HS-5 (cell line): ENCODE measurements around the gene NR3C2.
"Not testable (repeated sequence)": the region's sequence is repeated elsewhere in the genome, so short reads cannot be mapped to it uniquely, and the experiment has no call there.

Experiments
- DNase-seq: peaks from one replicate; pipeline ENCODE4 v3.0.0-alpha.2; 2012; ENCODE audit warnings: low read depth

The NR3C2 gene

DNA sequence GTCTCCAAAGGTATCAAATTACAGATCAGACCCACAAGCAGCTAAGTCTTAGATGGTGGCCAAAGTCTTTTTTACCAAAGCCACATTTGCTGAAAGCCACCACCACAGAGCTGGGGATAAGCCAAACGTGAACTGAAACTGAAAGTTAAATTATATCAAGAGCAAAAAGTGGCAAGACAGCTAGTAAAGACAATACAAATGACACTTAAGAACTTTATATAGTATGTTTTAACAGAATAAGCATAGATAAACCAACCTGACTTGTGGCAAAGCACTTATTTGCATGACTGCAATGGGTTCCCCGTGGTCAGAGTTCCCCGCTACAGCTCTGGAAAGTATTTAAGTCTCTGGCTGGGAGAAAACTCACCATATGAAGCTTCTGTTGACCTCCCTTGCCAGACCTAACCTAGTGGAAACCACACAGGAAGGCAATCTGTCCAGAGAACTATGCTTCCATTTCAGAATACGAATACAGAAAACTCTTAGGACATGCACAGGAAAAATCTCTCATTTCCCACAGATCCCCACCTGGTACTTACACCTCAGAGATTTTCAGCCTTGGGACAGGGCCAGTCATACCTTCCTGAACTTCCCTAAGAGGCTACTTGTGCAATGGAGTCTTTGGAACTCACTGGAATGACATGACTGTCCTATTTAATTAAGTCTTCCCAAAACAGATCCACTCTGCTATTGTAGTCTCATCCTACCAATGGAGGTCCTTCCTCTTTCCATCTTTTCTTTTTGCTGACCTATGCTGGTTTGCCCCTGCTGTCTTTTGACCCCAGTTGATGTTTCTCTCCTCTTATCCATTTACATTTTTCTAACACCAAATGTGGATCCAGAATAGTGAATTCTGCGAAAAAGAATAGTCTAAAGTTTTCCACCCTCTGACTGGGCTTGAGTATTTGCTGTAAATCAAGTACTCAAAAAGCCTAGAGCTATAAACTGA, 225.1 kb downstream of the NR3C2 start:
- no peak for DNase-seq

DNA sequence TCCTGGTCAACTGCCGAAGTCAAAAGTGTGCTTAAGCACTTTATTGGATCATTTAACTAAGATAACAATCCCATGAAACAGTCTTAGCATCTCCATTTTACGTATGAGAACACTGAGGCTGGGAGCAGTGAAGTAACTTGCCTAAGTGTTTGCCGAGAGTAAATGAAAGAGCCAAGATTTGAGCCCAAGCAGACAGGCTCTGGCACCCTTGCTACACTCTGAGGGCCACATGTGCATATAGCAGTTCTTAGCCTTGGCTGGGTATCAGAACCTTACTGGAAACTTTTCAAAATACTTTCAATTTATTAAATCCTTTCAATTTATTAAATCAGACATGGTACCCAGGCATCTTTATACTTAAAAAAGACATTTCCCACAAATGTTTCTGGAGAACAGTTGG, 225.9 kb downstream of the NR3C2 start:
- DNase-seq, result no peak

DNA sequence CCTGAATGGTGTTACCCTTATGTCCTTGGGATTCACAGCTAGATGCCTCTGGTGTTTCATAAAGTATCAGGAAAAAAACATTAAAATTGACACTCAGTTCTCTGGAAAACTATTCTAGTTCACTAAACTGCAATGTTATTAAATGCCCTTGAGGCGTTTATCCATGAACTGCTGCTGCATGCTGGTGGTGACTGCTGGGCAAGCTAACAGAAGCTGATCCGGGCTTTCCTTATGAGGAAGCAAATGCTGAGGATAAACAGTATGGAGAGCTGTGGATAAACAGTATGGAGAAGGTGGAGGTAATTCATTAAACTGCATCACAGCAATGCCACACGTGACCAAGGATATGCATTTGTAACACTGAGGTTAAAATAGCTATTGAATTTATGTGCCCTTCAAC, 227.0 kb downstream of the NR3C2 start:
- DNase-seq, result no peak

DNA sequence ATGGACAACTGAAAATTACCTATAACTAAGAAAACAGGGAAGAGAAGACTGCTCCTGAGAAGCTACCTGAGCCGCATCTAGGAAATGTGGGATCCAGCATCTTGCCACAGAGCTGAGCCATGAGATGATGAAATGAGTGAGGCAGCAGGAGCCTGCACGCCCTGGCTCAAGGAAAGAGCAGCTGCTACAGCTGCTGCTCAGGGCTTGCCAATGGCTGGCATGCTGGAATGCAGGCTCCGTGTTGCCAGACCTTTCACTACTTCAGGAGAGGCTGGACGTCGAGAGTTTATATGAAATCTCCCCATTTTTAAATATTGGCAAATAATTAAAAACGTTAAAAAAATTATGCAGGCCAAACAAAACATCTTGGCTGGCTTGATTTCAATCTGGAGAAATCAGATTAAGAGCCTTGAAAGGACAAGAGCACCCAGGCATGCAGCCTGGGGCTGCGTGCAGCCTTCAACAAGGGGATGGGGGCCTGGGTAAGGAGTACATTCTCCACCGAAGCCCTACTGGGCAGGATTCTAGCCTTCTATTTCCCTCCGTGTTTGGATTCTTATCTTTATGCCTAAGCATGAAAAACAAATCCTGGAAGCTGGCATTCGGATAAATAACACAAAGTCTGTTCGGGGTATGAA, 227.6 kb downstream of the NR3C2 start:
- no peak for DNase-seq

DNA sequence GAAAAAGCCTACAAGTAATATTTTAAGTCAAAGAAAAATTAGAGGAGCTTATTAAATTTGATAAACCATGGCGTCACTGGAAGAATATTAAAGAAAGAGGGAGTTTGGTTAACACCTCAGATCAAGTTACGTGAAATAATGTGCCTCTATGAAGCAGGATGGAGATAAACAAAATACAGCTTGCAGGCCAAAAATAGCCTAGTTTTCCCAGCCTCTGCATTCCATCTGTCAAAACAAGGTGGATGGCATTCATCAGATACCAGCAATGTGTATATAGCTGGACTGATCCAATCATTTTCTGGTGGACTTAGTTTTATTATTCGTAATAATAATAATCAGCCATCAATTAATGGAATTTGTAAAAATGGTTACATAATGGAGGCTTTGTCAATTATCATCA, 230.7 kb downstream of the NR3C2 start:
- no peak for DNase-seq

DNA sequence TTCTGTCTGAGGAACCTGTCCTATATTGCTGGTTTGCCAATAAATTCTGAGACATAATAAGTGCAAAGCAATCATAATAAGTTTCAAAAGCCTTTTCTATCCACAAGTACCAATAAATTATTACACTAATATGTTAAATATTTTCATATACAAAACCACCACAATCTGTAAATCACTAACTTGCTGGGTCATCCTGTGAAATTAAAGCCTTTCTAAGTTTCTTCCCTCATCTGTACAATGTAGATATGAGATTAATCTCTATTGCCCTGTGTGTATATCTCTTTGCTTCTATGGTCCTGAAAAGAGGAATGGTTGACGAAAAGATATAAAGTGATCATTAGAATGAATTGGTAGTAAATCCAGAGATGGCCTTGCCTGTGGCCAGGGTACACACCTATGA, 231.6 kb downstream of the NR3C2 start:
- DNase-seq, result no peak

DNA sequence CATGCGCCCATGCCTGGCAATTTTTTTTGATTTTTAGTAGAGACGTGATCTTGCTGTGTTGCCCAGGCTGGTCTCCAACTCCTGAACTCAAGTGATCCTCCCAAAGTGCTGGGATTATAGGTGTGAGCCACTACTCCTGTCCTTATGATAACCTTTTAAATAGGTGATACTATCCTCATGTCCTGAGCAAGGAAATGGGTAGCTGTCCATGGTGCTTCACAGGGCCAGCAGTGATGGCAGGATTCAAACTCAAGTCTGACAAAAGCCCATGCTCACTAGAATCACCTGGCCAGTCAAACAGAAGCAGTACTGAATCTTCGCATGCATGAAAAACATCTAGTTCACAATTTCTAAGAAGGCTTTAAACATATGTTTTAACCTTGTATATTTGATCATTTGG, 235.1 kb downstream of the NR3C2 start:
- no peak for DNase-seq

DNA sequence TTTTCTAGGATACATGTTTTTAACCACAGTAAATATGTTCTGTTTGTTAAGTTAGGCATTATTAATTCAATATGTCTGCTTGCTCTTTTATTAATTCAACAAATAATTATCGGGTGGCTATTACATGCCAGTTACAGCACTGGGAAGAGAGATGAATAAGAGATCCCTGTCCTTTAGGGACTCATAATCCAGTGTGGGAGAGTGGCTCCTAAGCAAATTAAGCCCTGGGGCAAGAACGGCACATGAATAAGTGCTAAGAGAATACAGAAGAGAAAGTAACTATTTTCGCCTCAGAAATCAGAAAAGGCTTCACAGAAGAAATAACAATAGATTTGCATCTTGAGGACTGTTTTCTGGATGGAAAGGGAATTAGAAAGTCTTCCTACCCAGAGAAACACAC, 236.7 kb downstream of the NR3C2 start:
- DNase-seq, result no peak

DNA sequence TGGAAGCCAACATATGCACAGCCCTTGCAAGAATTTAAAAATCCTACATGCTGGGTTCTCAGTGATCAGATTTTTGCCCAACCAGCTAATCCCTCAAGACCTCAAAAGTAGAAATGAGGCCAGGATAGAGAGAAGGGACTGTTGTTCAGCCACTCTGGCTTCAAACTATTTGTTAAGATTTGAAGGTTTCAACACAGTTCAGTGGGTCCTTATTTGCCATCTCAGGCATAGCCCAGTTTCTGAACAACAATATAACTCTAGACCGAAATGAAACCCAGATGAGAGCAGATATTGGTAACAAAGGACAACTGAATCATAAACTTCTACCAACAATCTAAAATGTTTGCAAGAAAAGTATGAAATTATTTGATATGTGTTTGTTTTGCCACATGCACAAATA, 237.3 kb downstream of the NR3C2 start:
- DNase-seq, result no peak

DNA sequence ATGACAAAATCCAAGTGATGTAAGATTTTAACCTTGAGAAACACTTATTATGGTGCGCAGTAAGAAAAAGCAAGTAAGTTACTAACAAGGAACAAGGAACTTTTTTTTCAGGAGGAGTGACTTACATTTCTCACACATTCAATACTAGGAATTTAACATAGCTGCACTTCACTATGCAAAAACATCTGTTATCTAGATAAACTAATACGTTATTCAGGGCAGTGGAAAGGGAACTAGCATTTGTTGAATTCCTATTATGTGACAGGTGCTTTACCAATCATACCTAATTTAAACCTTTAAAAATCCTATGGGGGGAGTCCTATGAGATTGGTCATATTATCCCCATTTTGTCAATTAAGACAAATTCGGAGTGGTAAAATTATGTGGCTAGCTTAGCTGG, 238.0 kb downstream of the NR3C2 start:
- DNase-seq, result no peak

DNA sequence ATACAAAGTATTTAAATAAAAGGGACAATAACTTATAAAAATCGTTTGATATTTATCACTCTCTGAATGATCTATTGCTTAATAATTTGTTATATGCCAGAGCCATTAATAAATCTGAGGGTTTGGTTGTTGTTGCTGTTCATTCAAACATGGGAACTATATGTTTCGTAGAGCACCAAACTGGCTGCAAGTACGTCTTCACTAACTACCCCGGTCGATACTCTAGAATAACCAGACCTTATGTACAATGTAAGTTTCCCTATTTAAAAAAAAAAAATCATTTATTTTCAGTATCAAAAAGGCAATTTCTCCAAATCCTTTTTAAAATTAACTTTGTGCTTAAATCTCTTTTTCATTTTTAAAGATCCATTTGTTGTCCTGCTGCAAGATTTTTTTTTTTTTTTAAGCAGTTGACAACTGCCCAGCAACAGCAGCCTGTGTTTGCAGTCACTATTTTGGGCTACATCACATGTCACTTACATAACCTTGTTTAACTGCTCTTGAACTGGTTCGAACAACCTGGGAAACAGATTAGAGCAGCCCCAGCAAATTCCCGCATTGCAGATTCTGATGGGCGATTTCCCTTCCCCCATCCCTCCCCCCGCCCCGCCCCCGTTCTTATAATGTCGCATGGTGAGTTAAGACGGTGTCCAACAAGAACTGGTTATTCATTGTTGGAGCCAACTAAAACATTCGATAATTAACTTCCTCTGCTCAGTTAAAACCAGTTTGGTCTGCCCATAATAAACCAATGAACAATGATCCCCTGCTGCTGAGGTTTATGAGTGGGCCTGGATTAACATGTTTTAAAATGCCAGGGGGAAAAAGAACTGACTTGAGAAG, 238.9 kb downstream of the NR3C2 start:
- no peak for DNase-seq

DNA sequence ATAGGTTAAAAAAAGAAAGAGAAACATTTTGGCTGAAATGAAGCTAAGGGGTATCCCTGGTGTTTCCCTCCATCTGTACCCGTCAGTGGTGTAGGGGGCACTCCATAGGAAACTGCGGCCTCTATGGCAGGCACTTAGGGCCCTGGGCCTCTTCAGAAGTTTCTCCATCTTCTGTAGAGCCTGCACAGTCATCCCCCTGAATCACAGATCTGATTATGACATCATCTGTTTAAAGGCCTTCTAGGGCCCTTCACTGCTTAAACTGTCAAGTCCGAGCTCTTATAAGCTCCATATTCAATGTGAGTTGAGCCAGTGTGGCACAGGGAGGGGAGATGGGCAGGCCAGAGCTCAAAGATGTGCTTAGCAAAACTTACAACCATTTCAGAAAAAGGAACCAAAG, 241.3 kb downstream of the NR3C2 start:
- no peak for DNase-seq

DNA sequence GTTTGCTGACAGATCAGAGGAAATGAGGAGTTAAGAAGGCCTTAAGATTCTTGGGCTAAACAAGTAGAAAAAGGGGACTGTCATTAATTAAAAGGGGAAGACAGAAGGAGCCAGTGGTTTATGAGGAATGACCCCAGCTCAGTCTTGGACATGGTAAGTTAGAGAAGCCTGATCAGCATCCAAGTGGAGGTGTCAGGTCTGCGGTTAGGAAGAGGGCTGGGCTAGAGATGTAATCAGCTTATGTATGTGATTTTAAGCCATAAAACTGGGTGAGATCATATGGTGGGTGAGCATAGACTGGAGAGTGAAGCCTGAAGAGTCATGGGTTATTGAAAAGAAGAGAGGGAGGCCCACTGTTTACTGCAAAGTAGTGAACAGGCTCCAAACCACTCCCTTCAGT, 246.1 kb downstream of the NR3C2 start:
- DNase-seq, result no peak

DNA sequence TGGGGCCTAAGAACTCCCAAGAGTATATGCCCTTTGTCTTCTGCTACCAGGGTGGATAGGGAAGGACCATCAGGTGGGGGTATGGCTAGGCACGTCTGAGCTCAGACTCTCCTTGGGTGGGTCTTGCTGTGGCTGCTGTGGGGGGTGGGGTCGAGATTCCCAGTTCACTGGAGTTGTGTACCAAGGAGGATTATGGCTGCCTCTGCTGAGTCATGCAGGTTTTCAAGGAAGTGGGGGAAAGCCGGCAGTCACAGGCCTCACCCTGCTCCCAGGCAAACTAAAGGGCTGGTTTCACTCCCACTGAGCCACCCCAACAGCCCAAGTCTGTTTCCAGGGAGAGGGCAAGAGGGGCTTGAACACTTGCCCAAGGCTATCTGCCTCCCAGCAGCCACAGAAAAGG, 249.7 kb downstream of the NR3C2 start:
- no peak for DNase-seq

DNA sequence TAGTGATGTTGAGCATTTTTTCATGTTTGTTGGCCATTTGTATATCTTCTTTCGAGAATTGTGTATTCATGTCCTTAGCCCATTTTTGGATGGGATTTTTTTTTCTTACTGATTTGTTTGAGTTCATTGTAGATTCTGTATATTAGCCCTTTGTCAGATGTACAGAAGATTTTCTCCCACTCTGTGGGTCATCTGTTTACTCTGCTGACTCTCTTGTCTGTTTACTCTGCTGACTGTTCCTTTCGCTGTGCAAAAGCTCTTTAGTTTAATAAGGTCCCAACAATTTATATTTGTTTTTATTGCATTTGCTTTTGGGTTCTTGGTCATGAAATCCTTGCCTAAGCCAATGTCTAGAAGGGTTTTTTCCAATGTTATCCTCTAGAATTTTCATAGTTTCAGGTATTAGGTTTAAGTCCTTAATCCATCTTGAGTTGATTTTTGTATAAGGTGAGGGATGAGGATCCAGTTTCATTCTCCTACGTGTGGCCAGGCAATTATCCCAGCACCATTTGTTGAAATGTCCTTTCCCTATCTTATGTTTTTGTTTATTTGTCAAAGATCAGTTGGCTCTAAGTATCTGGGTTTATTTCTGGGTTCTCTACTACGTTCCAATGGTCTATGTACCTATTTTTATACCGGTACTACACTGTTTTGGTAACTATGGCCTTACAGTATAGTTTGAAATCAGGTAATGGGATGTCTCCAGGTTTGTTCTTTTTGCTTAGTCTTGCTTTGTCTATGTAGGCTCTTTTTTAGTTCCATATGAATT, 254.6 kb downstream of the NR3C2 start:
- DNase-seq, result not testable (repeated sequence)

DNA sequence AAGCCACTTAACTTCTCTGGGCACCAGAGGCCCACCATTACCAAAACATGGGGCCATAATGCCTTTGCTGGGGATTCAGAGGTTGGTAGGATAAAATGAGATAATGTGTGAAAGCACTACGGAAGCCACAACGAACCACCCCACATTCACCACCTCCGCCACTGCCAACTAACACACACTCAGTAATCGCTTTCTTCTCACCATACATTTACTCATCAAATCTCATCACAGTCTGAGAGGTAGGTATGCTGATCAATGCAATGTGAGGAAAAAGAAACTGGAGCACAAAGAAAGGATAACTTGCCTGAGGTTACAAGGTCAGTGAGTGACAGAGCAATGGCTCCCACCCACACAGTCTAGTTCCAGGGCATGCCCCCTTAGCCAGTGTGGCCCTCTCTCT, 257.3 kb downstream of the NR3C2 start:
- DNase-seq, result no peak

DNA sequence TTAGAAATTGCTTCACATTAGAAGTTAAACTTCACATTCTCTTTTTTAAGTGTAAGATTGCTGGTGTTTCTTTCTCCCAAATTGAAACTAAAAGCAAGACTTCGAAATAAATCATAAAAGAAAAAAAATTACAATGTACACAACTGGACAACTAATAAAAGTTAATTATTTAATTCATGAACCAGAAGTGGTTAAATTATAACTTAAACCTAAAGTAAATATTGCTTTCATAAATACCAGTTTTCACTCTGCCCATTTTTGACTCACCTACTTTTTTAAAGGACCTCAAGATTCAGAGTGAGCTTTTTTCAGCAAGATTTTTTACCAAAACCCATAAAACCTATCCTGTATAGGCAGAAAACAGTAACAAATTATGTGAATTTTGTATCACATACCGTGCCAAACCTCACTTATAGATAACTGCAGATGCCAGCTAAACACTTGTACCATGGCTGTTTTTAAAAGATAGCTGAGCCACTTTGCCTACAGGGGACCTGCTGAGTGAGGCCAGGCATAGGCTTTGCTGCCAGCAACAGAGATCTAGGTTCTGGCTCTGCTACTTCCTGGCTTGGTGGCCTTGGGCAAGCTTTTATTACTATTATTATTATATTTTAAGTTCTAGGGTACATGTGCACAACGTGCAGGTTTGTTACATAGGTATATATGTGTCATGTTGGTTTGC, 259.8 kb downstream of the NR3C2 start:
- no peak for DNase-seq

DNA sequence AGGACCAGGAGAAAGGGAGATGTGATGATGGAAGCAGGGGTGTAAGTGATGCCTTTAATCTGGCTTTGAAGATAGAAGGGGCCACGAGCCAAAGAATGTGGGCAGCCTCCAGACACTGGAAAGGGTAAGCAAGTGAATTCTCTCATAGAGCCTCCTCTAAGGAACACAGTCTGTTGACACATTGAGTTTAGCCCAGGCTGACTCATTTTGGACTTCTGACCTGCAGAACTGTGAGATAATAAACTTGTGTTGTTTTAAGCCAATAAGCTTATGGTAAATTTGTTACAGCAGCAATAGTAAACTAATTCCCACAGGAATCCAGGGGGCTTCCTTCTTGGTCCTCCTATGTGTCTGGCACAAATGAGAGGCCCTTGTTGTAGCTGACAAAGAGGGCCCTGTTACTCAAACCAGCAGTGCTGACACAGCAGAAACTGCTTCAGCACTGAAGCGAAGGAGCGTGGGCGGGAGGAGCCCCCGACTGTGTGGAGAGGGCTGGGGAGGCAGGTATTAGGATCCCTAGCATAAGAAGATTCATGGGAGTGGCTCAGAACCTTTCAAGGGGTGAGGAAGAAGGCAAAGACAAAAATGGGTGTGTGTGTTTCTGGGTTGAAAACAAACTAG, 268.7 kb downstream of the NR3C2 start:
- no peak for DNase-seq

DNA sequence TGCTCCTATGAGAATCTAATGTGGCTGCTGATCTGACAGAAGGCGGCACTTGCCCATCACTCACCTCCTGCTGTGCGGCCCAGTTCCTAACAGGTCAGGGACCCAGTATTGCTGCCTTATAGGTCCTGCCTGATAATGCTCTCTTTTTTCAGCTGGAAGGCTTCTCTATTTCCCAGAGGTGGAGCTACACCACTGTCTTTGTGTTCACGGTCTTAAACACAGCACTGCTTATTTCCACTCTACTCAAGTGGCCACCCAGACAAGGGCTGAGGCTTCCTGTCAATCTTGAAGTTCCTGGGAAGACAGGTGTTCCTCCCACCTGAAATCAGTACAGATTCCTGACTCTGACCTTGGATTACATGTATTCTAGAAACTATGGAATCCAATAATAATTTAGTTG, 270.6 kb downstream of the NR3C2 start:
- DNase-seq, result no peak

DNA sequence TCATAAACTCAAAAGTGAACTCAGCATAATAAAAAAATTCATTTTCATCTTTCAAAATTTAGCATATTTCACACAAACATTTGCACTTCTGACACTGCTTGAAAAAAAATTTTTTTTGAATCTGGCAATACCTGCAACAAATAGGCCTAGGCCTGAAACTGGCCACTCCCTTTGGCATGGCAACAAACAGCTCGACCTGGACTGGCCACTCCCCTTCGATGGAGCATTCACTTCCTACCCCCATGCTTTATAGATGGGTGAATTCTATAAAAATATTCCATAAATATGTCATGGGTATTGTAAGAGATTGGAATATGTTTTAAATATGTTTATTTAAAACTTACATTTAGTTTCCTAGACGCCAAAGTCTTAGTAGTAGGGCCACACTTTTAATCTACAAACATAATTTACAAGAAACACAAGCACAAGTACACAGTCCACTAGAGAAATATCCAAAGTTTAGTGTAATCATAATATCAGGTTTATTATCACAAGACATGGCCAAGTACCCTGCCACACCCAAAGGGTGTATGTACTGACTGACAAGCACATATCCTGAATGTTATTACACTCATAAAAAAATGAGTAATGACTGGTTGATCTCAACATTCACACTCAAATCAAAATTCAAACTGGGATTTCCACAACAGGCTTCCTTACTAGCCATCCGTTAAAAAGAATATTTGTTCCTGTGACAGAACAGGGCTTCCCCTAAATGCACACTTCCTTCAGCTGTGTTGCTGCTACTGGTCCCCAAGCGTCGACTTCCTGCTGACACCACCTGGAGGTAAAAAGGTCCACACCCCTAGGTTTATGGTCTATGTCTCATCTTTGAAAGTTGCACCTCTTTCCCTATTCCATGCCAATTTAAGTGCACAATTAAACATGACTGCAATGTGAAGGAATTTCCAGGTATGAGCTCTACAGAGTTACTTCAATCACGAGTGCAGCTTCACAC, 271.5 kb downstream of the NR3C2 start:
- DNase-seq, result no peak
